HG02885 (cell line): ENCODE measurements around the gene PODNL1.

Experiments used
- ATAC-seq: cut with Tn5 transposase; IDR thresholded peaks from one replicate; pipeline ENCODE4 v1.9.1; 2021; ENCODE audit warnings: mild to moderate bottlenecking; ENCODE audit not compliant: unreplicated experiment, poor library complexity

The PODNL1 gene

GRCh38 chr19:13938301-13939064, at the start of gene PODNL1:
TSS of gene PODNL1 (minus strand) at chr19:13938417. CDS start at chr19:13938181, 236 bp downstream.
- no peak for ATAC-seq

GRCh38 chr19:13987101-13987890, 49.1 kb upstream of the PODNL1 start:
- ATAC-seq, result no peak

DNA sequence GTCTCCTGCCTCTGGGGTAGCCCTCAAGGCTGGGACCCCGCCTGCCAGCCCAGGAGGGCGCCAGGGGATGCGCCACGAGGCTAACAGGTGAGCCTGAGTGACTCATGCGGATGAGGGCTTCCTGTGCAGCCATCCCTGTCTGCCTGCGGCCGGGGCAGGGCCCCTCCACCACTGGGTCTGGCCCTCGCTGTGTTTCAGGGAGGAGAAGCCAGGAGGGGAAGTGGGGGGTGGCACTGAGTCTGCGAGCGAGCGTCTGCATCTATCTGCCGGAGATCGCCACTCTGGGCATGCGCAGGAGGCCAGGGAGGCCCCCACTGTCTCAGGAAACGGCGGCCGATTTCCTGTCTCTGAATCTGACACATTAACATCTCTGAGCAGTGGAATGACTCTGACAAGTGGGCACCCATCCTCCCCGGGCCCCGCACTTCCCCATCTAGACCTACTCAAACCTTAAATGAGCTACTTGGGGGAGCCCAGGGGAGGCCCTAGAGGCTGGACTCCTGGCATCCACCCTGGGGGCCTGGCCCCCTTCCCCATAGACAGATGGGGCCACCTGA, 48.2 kb upstream of the PODNL1 start:
- ATAC-seq, result peak; percentile 82

DNA sequence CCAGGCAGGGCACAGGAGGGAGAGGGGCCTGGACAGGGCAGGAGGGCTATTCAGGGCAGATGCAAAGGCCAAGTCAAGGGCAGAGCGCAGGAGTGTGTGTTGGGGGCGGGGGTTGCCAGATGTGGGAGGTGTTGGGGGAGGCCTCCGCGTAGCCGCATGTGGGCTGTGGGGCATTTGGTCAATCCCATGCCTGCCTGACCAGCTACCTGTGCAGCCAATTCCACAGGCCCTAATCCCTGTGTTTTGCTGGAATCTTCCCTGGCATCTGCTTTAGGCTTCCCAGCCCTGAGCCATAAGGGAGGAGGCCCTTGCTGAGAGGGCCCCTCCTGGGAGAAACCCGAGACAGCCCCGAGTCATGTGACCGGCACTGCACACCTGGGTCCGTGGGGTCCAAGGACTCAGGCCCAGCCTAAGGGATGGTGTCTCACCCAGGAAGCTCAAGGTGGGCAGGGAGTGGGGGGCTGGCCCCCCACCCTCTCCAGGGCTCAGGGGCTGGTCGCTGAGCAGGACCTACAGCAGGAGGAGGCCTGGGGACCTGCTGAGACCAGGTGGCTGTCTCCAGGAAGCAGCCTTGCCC, 47.6 kb upstream of the PODNL1 start:
- peak; percentile 8 for ATAC-seq

GRCh38 chr19:13984875-13985741, 46.9 kb upstream of the PODNL1 start:
- no peak for ATAC-seq

DNA sequence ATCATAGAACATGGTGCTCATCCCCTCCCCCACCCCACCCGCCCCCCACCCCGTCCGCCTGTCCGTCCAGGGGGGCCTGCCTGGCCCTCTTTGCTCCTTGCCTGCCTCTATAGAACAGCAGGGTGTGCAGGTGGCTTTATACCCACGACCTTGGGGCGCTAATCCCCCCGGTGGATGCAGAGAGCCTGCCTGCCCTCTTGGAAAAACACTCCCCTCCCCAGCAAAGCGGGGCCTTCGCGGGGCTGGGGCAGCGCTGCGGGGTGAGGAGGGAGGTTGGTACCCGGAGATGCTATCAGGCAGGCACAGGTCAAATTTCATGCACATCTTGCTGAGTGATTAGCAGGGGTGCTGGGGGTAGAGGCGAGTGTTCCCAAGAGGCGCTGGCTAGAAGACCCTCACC, 46.0 kb upstream of the PODNL1 start:
- ATAC-seq, result no peak

DNA sequence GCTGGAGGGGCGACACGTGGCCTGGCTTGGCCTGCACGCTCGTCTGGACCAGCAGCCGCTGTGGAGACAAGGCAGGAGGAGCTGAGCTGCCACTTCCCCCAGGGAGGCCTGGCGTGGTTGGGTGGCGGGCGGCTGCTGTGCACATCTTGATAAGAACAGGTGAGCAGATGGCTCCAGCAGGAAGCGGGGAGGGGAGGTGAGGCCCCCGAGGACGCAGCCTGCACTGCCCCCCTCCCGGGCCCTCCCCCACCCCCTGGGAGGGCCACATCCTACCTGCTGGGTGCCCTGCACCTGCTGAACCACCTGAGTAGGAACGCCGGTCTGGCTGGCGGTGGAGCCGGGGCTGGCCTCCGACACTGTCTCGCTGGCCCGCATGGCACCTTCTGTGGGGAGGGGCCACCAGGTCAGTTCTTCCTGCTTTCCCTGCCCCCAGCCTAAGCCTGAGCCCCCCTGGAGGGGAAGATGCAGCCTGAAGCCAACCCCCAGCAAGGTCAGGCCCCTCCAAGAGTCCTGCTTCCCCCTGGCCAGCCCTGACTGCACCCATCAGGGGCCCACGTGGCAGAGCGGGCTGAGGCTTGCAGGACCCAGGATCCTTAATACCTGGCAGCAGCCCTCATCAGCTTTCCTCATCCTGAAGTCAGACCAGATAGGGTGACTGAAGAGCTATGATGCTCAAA, 45.1 kb upstream of the PODNL1 start:
- no peak for ATAC-seq

- no peak for ATAC-seq
These were observed 44.6 kb upstream of the PODNL1 start for GRCh38 chr19:13982773-13983172.

- ATAC-seq, result no peak
These were observed 43.8 kb upstream of the PODNL1 start for GRCh38 chr19:13981988-13982501.

GRCh38 chr19:13981467-13981866, 43.2 kb upstream of the PODNL1 start:
- no peak for ATAC-seq

- ATAC-seq, result no peak
These were observed 42.8 kb upstream of the PODNL1 start for GRCh38 chr19:13981021-13981420.

DNA sequence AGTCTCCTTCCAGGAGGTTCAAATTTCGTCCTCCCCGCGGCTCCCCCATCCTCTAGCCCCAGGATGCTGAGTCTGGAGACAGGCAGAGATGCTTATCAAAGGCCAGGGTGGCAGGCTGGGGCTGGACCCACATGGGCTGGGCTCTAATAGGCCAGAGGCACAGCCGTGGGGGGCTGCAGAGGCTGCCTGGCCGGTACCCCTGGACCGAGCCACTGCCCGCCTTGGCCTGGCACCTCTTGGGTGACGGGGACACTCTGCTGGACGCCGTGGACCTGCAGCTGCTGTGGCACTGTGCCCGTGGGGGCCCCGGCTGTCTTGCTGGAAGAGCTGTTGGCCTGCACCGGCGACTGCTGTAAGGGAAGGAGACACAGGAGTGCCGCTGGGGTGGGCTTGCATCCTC, 42.1 kb upstream of the PODNL1 start:
- no peak for ATAC-seq

- ATAC-seq, result no peak
These were observed 41.5 kb upstream of the PODNL1 start for GRCh38 chr19:13979686-13980085.

GRCh38 chr19:13979244-13979615, 41.0 kb upstream of the PODNL1 start:
- no peak for ATAC-seq

DNA sequence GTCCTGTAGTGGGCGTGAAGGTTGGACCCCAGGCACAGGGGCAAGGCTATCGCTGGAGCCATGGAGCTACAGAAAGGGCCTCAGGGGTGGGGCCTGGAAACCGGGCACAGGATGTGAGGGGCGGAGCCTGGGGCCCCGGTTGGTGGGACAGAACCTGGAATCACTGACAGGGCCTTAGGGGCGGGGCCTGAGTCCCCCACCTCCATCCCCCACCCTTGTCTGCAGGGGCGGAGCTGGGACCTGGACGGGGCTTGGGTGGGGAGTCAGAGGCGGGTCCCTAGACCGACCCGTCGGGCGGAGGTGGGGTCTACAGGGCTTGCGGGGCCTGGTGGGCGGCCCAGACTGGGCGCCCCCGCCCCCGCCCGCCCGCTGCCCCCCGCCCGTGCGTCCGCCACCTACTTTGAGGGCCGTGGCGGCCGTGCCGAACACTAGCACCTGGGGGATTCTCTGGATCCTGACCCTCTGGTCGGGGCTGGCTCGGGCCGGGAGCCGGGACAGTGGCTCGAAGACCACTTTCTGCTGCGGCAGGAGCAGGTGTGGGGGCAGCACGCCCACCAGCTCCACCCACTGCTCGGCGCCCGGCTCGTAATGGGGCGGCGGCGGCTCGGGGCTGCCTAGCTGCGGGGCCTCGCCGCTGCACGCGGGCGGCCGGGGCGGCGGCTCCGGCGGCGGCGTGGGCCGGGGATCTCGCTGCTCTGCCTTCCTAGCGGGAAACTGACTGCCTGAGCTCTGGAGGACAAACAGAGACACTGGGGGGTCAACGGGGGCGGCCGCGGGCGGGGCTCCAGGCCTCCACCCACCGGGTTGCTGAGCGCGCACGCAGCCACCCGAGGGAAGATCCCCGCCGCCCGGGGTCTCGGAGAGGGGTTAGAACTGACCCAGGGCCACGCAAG, 40.4 kb upstream of the PODNL1 start:
- no peak for ATAC-seq

- ATAC-seq, result no peak
These were observed 39.6 kb upstream of the PODNL1 start for GRCh38 chr19:13977803-13978202.

- no peak for ATAC-seq
These were observed 38.2 kb upstream of the PODNL1 start for GRCh38 chr19:13976446-13976845.

GRCh38 chr19:13975870-13976269, 37.7 kb upstream of the PODNL1 start:
- no peak for ATAC-seq
